Ureter (tissue), 1 donor: ENCODE results near the gene RUFY1. TPM values are rescaled to one million over a fixed set of nuclear protein-coding genes. Genes with fewer than 3 reads are reported as not detected.
"Not testable (repeated sequence)": the region's sequence is repeated elsewhere in the genome, so short reads cannot be mapped to it uniquely, and the experiment has no call there.

Experiments
- DNase-seq: peaks from one replicate; pipeline ENCODE4 v3.0.0-alpha.2; 2020; ENCODE audit warnings: low spot score
- total RNA-seq: library from RNA; stranded (reverse); gene quantifications from one replicate; pipeline ENCODE4 v1.2.4, GENCODE V29; 2023
- donor health status: DM: yes; HTN: yes; CAD: no.

Gene RUFY1, protein sequence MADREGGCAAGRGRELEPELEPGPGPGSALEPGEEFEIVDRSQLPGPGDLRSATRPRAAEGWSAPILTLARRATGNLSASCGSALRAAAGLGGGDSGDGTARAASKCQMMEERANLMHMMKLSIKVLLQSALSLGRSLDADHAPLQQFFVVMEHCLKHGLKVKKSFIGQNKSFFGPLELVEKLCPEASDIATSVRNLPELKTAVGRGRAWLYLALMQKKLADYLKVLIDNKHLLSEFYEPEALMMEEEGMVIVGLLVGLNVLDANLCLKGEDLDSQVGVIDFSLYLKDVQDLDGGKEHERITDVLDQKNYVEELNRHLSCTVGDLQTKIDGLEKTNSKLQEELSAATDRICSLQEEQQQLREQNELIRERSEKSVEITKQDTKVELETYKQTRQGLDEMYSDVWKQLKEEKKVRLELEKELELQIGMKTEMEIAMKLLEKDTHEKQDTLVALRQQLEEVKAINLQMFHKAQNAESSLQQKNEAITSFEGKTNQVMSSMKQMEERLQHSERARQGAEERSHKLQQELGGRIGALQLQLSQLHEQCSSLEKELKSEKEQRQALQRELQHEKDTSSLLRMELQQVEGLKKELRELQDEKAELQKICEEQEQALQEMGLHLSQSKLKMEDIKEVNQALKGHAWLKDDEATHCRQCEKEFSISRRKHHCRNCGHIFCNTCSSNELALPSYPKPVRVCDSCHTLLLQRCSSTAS
- 64.6 TPM for total RNA-seq

DNA sequence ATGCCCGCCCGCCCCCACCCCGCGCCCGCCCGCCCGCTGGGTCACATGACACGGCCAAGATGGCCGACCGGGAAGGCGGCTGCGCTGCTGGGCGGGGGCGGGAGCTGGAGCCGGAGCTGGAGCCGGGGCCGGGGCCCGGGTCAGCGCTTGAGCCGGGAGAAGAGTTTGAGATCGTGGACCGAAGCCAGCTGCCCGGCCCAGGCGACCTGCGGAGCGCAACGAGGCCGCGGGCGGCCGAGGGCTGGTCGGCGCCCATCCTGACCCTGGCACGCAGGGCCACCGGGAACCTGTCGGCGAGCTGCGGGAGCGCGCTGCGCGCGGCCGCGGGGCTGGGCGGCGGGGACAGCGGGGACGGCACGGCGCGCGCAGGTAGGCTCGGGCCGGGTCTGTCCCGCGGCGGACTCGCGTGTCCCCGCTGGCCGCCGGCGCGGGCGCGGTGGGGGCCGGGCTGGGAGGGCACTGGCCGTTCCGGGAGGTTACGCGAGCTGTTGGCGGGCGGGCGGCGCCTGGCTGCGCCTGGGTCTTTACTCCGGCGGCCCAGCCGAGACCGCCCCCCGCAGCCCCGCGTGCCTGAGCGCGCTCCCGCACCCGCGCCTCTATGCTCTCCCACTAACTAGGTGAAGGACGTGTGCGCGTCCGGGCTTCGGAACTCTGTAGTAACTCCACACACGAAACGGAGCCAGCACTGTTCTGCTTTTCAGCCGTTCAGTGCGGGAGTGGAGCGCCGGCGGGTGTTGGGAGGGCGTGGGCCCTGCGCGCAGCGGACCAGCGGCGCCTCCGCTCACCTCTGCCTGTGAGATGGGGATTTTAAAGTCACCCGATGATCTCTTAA, at the start of gene RUFY1:
Gene RUFY1, plus strand, starts transcription at position 44 of the 832 bp plus-strand sequence. Its CDS starts 16 bp downstream, at position 60.
- DNase-seq = peak; percentile 78

GRCh38 chr5:179501997-179502396, 48.4 kb upstream of the RUFY1 start:
- not testable (repeated sequence) for DNase-seq

DNA sequence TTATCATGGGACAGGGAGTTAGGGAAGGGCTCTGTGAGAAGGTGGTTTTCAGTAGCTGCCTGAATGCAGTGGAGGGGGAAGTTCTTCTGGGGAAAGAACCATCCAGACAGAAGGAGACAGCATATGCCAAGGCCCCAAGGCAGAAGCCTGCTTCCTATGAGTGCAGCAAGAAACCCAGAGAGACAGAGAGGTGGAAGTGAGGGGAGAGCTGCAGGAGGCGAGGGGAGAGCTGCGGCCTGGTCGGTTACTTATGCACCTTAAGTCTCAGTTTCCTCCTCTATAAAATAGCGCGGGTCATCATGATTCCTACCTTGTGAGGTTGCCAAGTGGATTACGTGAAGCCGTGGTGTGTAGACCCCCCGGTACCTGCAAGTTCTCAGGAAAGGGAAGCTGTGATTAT, 47.9 kb upstream of the RUFY1 start:
- DNase-seq = not testable (repeated sequence)

- no peak for DNase-seq
Measured at GRCh38 chr5:179504191-179504590, 46.2 kb upstream of the RUFY1 start.

DNA sequence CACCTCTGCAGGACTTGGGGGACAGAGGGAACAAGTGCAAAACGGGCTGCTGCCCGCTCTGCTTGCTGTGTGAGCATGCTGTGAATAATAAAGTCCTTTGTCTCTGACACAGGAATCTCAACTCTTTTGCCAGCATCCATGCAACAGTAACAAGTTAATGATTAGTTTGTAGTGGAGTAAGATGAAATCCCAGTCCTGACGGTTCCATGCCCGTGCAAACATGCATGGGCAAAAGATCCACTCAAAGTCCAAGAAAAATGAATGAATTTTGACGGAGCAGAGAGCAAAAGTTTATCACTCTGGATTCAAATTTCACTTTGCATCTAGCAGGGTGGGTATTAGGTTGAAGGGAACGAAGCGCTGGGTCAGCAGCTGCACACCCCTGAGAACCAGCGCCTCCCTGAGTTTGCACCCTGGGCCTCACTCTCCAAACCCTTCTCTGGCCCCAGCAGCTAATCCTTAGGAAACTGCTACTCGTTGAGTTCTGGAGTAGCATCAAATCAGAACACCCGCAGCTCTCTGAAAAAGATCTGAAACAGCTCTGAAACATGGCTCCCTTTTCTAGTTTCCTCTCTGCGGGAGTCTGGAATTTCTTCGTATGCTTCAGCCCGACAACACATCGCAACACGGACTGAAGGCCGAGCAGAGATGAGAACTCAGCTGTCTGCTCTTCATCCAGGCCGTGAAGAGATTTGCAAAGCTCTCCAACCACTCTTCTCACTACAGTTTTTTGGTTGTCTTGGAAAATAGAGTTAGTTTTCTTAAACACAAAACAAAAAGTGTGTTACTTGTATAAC, 45.6 kb upstream of the RUFY1 start:
- DNase-seq = no peak

- no peak for DNase-seq
Measured at GRCh38 chr5:179505636-179506261, 44.6 kb upstream of the RUFY1 start.

DNA sequence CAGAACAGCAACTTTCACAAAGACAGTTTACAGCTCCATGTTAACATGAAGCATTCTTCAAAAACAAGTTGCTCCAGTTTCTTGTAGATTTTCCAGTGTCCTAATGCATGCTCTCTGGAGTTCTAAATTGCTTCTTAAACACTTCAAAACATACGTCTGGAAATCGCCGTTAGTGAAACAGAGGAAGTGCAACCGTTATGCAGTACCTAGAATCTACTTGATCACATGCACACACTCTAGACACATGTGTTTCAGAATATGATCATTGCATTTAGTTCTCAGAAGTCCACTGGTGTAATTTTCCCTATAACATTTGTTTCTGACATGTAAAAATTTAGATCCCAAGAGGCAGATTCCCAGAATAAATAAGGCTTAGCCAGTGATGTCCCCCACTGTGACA, 41.1 kb upstream of the RUFY1 start:
- DNase-seq = no peak

DNA sequence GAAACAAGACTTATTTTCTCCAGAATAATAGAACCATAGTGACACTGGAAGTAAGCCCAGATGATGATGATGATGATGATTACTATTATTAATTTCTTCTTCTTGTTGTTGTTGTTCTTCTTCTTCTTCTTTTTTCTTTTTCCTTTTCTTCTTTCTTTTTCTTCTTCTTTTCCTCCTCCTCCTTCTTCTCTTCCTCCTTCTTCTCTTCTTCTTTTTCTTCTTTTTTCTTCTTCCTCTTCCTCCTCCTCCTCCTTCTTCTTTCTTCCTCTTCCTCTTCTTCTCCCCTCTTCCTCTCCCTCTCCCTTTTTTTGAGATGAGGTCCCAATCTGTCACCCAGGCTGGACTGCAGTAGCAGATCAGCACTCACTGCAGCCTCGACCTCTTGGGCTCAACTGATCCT, 40.5 kb upstream of the RUFY1 start:
- no peak for DNase-seq

DNA sequence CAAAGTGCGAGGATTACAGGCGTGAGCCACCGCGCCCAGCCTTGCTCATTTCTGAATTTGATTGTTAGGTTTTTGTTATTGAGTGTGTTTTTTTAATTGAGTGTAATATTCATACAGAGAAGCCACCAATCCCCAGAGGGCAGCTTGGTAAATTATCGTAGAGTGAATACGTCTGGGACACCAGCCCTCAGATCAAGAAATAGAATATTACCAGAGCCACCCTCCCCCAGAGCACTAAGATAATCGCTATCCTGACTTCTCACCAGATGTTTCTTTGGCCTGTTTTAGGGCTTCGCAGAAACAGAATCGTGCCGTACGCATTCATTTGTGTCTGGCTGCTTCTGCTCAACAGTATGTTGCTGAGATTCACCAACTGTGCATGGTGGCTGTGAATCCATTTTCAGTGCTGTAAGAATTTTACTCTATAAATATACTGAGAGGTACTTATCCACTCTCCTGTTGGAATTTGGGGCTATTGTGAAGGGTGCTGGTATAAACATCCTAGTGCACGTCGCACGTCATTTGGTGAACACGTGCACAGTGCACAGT, 37.8 kb upstream of the RUFY1 start:
- no peak for DNase-seq

DNA sequence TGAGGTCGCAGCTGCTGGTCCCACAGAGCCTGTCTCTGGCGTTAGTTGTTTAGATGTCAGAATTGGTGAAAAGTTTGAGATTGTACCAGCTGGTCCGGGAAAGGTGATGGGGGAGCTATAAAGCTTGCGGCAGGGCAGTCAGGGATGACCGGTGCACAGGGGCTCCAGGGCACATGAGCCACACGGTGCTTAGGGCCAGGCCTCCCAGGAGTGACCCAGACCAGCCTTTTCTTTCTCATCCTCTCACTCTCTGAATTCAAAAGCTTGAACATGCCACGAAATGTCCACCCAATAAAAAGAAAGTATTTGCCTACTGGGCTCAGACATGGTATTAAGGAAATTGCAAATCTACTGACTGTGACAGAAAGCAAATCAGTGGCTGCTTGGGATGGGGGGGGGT, 34.9 kb upstream of the RUFY1 start:
- not testable (repeated sequence) for DNase-seq

DNA sequence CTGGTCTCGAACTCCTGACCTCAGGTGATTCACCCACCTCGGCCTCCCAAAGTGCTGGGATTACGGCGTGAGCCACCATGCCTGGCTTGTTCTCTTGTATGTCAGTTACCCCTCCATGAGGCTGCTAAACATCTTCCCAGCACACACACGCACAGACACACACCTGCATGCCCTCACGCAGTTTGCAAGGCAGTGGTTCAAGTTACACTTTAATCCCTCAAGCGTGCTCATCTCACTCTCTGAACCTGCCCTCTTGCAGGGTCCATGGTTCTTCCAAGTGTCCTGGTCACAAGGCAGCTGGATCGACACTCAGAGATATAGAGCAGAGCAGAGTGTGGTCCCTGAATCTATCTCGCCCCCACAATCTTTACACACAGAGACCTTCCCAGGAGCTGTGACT, 34.1 kb upstream of the RUFY1 start:
- DNase-seq = no peak

DNA sequence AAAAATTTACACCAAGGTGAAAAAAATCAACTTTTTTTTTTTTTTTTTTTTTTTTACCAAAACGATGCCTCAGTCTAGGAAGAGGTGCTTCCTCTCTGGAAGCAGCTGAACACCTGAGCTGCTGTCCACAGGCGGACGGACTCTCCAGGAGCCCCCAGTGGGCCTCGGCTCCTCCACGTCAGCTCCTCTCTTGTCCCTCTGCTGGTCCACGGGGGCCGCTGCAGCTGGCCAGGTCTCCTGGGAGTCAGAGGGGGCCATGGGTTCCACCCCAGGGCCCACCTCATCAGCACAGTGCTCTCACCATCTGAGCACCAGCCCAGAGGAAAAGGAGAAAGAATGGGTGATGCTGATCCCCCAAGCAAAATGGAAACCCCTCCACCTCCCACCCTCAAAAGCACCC, 32.6 kb upstream of the RUFY1 start:
- DNase-seq = not testable (repeated sequence)

DNA sequence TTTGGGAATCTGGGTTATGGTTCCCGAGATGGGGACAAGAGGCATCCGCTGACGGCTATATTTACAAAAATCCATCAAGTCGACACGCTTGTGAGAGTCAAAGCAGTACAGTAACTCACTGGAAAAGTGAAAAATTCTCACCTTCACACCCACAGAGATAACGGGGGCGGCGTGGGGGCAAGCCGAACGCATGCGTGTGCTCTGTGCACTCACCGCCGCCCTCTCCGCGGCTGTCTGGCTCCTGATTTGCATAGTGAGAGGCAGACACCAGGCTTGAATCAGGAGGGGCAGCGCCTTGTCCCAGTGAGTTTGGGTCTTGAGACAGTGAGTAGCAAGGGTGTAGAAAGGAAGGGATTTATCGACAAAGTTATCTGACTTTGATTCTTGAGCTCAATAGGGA, 32.0 kb upstream of the RUFY1 start:
- DNase-seq = not testable (repeated sequence)

DNA sequence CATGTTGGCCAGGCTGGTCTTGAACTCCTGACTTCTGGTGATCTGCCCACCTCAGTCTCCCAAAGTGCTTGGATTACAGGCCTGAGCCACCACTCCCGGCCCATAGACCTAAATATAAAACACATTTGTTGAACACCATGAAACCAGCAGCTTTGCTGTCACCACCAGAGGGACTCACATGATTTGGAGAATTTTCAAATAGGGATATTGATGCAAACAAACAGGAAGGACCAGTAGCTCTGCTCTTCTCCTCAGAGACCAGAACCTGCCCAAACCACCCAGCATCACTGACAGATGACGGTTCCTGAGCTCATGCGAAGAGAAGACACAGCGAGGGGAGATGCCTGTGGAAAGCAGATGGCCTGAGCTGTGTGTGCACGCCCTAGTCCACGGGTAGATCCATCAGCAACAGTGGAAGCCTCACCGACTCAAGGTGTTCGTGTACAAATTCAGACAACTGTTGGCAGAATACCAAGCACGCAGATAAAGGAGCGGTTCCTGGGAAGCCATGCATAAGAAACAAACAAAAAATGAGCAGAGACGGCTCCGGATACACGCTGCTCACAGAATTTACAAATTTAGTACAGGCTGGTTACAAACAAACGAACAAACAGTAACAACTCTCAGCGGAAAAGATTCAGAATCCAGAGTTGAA, 30.8 kb upstream of the RUFY1 start:
- DNase-seq = peak; percentile 14

- DNase-seq = not testable (repeated sequence)
Measured at GRCh38 chr5:179522107-179522506, 28.2 kb upstream of the RUFY1 start.

- no peak for DNase-seq
Measured at GRCh38 chr5:179526978-179527377, 23.4 kb upstream of the RUFY1 start.

DNA sequence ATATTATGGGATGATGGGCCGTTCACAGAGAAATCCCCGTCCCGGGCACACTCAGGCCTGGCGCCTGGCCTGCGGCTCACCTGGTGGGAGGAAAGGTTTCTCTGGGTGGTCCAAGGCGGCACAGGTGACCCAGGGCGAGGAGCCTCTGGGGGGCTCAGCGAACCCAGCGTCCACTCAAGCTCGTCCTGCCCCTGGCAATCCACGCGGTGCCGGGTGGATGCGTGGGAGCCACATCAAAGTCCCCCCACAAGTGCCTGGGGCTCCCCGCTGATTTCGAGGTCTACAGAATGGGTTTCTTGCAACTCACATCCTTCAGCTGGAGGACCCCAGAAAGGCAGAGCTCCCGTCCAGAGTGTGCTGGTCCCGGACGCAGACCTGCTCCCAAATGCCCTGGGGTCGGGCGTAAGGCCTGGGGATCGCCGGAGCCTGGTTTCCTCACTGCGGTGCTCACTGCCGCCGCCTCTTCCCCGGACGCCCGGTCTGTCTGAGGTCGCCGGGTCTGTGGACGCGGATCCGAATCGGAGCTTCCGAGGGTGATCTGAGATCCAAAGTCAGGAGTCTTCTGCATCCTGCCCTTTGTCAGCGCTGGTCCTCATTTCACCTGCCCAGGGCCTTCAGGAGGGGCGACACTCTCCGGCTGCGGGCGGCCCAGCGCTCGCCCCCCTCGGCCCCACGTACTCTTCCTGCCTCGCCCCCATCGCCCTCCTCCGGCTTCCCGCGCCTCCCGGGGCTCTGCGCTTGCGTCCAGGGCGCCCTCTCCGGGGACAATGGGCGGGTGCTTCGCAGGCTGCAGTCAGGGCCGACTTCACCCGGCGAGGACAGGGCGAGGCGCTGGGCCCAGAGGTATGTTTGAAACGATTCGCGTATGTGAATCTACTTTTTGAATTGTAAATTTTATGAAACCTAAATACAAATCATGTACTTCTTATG, 20.0 kb upstream of the RUFY1 start:
- DNase-seq = peak; percentile 74

GRCh38 chr5:179533024-179533423, 17.3 kb upstream of the RUFY1 start:
- no peak for DNase-seq

DNA sequence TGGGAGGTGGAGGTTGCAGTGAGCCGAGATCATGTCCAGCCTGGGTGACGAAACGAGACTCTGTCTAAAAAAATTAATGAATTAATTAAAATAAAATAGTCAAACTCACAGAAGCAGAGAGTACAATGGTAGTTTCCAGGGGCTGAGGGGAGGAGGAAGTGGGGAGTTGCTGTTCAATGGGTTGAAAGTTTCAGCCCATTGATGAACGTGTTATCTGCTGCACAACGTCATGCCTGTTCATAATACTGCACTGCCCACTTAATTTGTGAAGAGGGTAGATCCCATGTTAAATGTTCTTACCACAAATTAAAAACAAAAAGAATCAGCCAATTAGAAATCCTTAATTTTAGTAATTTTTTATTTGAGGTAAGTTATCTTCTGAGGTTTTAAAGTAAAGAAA, 16.4 kb upstream of the RUFY1 start:
- no peak for DNase-seq
